H1 (cell line): ENCODE measurements around the gene PACC1. TPM values are rescaled to one million over a fixed set of nuclear protein-coding genes. Genes with fewer than 3 reads are reported as not detected.

Experiments used
- ATF2 ChIP-seq: IDR thresholded peaks from 2 replicates; pipeline ENCODE4 v1.6.1; 2012; ENCODE audit warnings: low read length, inconsistent platforms
- BRCA1 ChIP-seq: IDR thresholded peaks from 2 replicates; pipeline ENCODE4 v1.6.1; 2012; ENCODE audit warnings: low read depth, low read length, improper control_type of control experiment
- EP300 ChIP-seq, 2 experiments: IDR thresholded peaks; 1 replicate in 1 of 2; 2 replicates in 1 of 2; pipeline ENCODE4 v1.6.1; 2011 to 2012; ENCODE audit warnings: low read depth in 2 of 2, low read length in 2 of 2, mild to moderate bottlenecking in 2 of 2, borderline replicate concordance in 1 of 2, inconsistent platforms in 1 of 2, moderate library complexity in 1 of 2
- KDM1A ChIP-seq: fragments of 200-600, 300-600 bp; sonication (generic); IDR thresholded peaks from 2 replicates; pipeline ENCODE4 v1.7.1; 2016; ENCODE audit warnings: mild to moderate bottlenecking, low read length, borderline replicate concordance
- POU5F1 ChIP-seq: IDR thresholded peaks from 2 replicates; pipeline ENCODE4 v1.6.1; 2011; ENCODE audit warnings: low read depth, mild to moderate bottlenecking, low read length, moderate library complexity
- SP2 ChIP-seq: IDR thresholded peaks from 2 replicates; pipeline ENCODE4 v1.6.1; 2012; ENCODE audit warnings: mild to moderate bottlenecking, low read length, inconsistent platforms
- YY1 ChIP-seq: IDR thresholded peaks from 2 replicates; pipeline ENCODE4 v1.6.1; 2011; ENCODE audit warnings: low read depth, mild to moderate bottlenecking, low read length
- ZNF274 ChIP-seq: IDR thresholded peaks from 2 replicates; pipeline ENCODE4 v1.7.0; 2012; ENCODE audit warnings: low read length, borderline replicate concordance; ENCODE audit errors: extremely low read depth
- polyA plus RNA-seq, 7 experiments: library from polyadenylated mRNA; depleted of rRNA in 3 of 7; stranded (reverse) in 5 of 7; unstranded in 2 of 7; fragments of >200 nt in 5 of 7; fragments of 200-250 nt in 2 of 7; gene quantifications; 1 replicate in 5 of 7; 2 replicates in 1 of 7; 4 replicates in 1 of 7; pipeline versions ENCODE4 v1.2.1 to v1.2.3, GENCODE V29; 2011 to 2013; ENCODE audit warnings: missing spikeins in 2 of 7, mixed read lengths in 2 of 7
- total RNA-seq: library from RNA; stranded (reverse); fragmentation: NEBNext Ultra II Directional; extraction: Animal tissue kit (Norgen Biotek cat#: 25700); gene quantifications from 2 replicates; pipeline ENCODE4 v1.2.1, GENCODE V29; 2021

PACC1 gene
- total and polyA plus RNA-seq, 2 of the 8 experiments (the other 6 are each of a cell fraction or from before 2014, with no cell fraction given): 18.8 to 23.5 TPM

GRCh38 chr1:212355230-212355969 is 59.3 kb downstream of the PACC1 start (continued):
- TF ChIP-seq ZNF274: no peak
- TF ChIP-seq POU5F1: no peak
- TF ChIP-seq KDM1A: no peak
- TF ChIP-seq YY1: no peak
- no peak for TF ChIP-seq BRCA1
- TF ChIP-seq ATF2: no peak
- TF ChIP-seq EP300 (IDR thresholded peaks at IDR 0.05; ENCODE audit: borderline replicate concordance in 1 of 2, low read depth in 2 of 2, low read length in 2 of 2): no peak
- TF ChIP-seq SP2: no peak
